DMS 273 (cell line): Measurements from ENCODE around the gene TBC1D22A.

Source experiments
- DNase-seq: peaks from one replicate; lab custom pipeline; 2025; ENCODE audit not compliant: unreplicated experiment; lab: John Stamatoyannopoulos, UW

TBC1D22A gene

DNA sequence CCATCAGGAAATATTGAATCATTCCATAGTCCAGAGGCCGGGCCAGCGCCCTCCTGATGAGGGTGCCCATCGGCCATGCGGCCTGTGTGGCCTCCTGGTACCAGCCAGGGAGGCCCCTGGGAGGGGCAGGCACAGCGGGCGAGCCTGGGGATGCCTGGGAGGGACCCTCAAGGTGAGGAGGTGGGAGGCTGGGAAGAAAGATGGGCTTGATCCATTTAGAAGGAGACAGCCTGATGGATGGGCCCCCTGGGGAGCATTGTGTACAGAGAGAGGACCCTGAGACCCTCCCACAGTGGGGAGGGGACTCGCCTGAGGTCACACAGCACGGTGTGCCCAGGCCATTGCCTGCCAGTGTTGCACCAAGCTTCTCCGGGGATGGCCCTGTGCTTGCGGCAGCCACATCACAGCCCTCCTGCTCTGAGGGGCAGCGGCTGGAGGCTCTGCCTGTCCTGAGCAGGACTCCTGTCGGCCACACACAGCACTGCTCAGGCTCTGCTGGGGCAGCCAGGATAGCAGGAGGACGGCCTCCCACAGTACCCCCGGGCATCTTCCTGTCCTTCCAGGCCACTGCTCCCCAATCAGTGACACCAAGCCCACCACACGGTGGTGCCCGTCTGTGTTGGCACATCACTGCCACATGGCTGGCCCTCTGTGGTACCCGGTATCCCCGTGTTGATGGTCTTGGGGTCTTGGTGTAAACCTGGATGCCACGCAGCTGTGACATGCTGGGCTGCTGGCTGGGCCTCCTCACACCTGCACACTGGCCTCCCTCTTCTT lies 290.0 kb downstream of the TBC1D22A start:
- DNase-seq, result no peak

DNA sequence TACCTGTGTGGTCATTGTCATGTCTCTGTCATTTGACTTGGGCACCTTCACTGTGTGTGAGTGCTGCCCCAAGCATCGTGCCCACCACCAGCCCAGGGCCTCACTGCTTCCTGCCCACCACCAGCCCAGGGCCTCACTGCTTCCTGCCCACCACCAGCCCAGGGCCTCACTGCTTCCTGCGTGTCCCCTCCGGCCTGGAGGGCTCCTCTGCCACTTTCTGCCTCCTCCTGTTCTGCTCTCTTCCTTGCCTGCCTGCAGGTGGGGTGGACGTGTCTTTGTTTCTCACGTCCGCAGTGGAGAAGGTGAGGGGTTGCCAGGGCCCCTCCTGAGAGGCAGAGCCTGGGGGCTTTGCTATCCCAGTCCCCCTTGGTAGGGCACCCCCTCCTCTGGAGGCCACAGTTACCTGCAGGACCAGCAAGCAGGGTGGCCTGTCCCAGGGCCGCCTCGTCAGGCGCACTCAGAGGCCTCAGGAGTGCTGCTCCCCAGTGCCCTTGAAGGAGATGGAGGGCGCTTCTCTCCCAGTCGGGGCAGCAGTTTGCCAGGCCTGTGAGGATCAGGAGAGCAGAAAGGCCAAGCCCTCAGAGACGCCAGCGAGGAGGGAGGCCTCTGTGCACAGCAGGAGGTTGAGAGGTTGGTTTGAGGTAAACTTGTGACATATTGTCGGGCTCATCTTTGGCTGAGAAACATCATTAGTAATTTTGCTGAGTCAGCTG lies 290.7 kb downstream of the TBC1D22A start:
- no peak for DNase-seq

DNA sequence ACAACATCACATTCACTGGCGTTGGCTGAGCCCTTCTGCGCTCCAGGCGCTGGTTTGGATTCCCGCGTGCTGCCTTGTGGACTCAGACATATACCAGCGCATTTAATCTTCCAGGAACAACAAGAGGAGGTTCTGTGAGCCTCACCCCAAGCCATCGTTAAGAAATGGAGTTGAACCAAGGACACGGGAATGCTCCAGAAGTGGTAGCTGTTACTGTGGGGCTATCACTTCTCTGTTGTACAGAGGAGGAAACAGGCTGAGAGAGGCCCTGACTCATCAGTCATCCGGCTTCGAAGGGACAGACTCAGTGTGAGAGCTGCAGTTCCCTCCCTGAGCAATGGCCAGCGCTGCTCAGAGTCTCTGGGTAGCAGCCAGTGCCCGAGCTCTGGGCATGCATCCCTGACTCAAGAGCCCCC lies 291.3 kb downstream of the TBC1D22A start:
- DNase-seq, result no peak

DNA sequence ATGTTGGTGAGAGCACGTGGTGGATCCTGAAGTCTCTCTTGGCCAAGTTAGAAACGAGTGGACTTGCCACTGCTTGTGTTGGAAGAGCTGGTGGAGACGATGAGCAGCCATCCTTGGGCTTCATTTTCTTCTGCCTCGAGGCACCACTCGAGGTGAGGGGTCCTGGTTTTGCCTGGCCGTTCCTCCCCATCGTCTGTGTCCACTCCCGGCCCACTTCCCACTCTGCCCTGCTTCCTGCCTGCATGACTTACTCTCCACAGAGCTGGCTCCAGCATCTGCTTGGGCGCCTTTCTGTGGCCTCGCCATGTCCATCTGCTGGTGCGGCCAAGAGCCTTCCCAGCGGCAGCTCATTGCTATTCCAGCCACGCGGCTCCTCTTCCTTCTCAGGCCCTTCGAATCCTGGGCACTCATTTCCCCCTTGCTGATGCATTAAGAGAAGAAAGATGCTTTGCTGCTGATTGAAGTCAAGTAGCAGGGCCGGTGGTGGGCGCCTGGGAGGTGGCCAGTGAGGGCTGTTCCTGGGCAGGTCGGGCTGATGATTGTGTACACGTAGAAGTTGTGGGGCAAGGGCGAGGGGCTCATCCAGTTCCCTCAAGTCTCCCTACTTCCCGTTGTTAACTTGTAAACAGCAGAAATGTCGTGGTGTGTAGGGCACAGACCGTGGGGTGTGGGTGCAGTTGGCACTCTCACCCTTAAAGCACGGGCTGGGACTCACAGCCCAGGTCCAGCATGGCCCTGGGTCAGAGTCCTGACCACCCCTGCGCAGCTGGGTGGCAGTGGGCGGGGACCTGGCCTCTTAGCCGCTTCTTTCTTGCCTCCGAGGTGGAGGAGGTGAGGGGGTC lies 292.0 kb downstream of the TBC1D22A start:
- DNase-seq, result no peak

DNA sequence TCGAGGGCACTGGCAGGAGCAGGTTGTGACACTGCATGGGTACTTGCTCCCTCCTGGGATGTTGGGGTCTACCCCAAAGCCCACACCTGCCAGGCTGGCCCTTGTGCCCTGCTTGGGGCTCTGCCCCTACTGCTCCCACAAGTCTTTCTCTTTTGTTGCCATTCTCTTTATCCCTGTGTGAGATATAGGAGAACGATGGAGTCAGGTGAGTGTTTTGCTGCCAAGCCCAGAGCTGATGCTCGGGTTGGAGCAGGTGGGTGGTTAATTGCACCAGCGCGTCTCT lies 292.6 kb downstream of the TBC1D22A start:
- no peak for DNase-seq

DNA sequence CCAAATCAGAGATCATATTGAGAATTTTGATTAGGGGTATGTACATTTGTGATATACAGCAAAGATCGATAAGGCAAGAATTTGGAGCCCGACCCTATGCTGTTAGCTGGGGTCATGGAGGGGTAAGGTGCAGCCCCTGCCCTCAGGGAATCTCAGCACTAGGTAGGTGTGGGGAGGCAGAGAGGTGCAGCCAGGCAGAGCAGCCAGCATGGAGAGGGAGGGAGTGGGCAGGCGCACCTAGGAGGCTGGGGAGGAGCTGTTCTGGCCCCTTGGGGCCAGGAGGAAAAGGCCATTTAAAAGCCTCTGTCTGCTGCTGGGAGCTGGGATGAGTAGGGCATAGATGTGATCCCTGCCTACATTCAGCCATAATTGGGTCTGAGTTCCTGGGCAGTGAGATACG lies 293.0 kb downstream of the TBC1D22A start:
- DNase-seq, result no peak

DNA sequence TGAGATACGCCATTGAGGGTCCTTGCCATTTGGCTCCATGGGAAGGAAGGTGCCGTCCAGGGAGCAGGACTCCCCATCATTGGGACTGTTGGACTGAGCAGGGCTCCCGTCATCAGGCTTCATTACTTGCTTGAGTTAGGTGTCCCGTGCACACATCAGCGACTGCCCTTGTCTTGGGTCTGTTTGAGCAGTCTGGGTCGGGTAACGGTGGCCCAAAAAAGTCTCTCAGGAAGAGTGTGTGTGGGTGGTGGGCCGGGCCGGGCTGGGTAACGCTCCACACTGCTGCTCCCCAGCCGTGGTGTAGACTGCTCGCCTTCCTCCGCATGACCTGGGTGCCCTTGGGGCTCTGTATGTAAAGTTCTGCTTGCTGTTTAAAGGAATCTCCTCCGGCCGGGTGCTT lies 293.5 kb downstream of the TBC1D22A start:
- DNase-seq, result no peak

DNA sequence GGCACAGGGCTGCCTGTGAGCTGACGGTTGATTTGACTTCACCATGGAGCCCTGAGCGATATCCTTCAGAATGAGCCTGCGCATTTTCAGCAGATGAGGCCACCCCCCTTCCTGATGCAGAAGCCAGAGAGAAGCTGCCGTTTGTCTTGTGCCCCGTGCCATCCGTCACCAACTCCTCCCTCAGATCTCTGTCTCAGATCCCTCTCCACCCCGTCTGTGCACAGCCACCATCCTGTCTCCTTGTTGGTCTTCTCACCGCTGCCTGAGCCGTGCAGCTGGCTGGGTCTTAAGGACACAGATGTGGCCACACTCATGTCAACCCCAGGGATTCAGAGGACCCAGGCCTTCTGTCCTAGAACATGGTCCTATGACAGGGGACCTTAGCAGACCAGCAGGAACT lies 293.9 kb downstream of the TBC1D22A start:
- DNase-seq, result no peak

DNA sequence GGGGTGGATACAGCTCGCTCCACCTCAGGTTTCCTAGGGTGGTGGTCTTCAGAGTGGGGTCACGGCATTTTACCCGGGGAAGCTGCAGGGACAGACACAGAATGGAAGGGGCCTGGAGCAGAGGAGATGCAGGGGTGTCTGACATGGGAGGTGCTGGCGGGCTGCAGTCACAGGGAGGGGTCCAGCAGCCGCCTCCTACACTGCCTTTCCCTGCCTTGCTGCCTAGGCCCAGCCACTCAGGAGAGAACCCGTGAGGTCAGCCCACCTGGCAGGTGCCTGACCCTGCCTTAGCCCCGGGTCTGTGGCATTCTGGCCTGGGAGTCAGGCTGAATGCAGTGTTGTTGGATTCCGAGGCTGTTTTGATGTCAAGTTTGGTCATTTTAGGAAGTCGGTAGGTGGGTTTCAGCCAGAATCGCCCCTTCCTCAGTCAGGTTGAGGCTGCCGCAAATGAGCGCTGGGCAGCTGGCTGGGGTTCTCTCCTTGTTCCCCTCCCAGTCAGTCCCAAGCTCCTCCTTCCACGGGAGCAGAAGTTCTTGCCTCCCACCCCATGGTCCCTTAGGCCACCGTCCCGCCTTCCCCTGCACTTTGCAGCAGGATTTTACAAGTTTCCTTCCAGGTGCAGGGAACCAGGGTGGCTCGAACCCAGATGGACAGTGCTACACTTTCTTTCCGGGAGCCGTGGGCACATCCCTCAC lies 294.5 kb downstream of the TBC1D22A start:
- DNase-seq, result no peak

DNA sequence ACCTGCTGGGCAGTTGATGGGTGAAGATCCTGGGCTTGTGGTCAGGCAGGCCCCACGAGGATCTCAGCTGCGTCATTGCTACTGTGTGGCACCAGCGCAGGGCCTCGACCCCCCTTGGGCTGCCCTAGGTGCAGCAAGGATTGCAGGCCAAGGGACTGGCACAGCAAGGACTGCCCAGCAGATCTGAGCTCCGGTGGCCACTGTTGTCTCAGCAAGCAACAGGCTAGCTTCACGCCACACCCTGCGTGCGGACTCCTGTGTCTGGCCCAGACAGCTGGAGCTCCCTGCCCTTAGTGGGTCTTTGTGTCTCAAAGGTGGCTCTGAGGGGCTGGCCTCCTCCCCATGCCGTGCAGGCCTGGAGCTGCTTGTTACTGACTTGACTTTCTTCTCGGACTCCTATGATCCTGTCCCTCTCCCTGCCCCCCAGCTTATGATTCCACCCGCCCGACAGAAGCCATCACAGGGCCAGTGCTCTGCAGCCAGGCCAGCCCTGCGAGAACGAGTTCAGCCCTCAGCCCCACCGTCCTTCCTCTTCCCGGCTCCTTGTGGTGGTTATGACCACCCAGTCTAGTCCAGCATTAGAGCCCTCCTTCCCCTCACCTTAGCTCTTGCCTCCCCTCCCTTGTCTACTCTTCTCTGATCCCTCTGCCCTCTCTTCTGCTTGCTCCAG lies 295.6 kb downstream of the TBC1D22A start:
- no peak for DNase-seq

DNA sequence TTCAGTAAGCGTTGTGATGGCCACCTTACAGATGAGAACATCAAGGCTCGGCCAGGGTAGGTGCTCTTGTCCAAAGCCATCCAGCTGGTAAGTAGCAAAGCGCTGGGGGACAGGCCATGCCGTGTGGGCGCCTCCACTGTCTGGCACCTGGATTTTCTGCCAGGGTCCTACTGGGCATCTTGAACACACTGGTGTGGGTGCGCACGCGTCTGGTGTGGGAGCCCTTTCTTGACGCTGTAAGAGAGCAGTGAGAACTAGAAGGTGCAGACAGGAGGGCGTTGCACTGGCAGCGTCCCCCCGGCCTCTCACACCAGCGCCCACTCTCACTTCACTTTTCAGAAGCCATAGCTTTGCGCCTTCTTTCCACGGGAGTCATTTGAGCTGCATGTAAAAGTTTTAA lies 296.6 kb downstream of the TBC1D22A start:
- DNase-seq, result no peak

DNA sequence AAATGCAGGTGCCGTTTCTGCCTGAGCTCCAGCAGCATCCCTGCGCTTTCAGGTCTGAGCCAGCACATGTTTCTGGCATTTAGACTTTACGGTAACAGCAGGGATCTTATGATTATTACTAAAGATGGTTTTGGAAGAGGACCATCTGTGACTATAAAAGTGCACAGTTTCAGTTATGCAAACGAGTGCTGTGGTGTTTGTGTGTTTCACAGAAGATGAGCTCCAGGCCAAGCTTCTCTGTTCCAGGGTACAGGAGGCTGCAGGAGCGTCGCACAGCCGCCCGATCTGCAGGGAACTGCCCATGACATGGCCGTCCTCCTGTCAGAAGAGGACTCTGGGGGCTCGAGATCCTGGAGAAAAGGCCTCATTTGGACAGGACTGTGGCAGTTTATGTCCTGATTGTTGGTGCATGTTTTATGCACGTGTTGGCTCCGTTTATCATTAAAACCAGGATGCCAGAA lies 297.3 kb downstream of the TBC1D22A start:
- DNase-seq, result peak; percentile 50

DNA sequence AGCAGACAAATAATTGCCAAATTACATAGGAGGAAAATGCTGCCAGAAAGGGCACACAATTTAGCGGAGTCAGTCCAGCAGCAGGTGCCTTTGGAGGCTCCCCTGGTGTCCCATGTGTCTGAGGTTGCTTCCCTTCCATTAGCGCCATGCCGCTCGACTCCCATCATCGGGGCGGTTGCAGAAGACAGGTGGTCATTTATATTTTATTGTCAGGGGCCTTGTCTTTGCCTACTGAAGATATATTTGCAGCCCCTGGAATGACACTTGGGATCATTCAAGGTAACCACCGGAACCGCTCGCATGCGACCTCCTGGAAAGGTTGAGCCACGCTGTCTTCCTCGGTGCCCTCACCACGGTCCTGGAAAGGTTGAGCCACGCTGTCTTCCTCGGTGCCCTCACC lies 298.3 kb downstream of the TBC1D22A start:
- no peak for DNase-seq

DNA sequence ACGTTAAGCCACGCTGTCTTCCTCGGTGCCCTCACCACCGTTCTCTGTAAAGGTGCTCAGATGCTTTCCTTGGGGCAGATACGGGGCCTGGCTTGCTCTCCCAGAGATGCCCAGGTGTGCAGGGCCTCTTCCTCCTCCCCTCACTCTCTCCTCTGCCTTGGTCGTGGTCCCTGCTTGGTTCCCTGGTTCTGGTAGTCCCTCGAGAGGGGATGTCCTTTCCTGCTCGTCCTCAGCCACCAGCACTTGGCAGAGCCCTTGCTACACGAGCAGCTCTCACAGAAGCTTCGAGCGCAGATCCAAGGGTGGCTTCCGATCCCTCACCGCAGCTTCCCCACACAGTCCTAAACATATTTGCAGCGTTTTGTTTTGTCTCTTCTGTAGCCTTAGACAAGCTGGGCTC lies 298.8 kb downstream of the TBC1D22A start:
- DNase-seq, result no peak

DNA sequence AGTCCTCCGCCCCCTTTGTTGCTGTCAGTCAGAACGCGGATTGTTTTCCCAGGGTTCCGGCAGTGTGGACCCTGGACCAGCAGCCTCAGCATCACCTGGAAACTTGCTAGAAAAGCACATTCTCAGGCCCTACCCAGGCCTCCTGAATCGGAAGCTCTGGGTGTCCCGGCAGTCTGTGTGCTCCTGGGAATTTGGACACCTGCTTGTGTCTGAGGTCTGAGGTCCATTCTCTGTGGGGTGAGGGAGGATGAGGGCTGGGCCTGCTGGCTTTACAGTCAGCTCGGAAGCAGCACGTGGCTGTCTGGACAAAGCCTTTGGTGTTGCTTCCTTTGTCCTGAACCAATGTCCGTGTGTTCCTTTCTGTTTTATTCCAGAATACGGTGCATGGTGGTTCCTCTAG lies 299.7 kb downstream of the TBC1D22A start:
- no peak for DNase-seq

DNA sequence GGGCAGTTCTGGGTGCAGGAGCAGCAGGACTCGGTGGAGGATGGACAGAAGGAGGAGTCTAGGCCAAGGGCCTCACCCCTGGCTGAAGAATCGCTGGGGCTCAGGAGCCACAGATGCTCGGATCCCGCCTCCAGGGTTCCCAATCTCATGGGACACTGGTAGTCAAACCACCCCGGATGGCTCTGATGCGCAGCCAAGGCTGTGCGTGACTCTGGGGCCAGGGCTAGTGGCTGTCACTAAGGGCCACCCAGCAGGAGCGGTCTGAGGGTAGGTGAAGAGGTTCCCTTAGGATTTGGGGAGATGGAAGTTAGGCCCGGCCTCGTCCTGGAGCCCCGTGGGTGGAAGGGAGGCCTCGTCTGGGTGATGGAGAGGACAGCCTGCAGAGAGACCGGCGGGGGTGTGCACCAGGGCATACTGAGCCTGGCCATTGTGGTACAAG lies 300.6 kb downstream of the TBC1D22A start:
- DNase-seq, result no peak

DNA sequence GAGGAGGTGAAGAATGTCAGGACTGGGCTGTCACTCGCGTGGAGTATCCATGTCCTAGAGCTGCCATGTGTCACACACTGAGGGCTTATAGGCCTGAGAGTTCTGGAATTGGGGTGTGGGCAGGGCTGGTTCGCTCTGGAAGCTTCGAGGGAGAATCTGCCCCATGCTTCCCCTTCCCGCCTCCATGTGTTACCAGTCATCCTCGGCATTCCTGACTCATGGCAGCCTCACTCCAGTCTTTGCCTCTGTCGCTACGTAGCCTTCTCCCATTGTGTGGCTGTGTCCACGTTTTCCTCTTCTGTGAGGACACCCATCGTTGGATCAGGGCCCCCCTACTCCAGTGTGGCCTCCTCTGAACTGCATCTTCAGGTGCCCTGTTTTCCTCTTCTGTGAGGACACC lies 301.2 kb downstream of the TBC1D22A start:
- no peak for DNase-seq

DNA sequence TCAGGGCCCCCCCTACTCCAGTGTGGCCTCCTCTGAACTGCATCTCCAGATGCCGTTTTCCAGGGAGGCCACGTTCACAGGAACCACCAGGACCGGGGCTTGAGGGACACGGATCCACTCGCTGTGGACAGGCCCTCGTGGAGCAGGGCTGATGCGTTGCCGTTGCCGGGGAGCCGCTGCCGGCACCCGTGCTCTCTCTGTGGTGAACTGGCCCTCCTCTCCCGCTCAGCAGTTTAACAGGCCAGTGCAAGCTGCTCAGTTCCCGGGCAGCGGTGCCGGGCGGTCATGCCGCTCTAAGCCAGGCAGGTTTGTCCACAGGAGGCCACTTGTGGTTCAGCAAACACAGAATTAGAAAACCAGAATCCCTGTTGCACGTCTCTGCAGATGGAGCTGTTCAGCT lies 301.6 kb downstream of the TBC1D22A start:
- DNase-seq, result no peak

DNA sequence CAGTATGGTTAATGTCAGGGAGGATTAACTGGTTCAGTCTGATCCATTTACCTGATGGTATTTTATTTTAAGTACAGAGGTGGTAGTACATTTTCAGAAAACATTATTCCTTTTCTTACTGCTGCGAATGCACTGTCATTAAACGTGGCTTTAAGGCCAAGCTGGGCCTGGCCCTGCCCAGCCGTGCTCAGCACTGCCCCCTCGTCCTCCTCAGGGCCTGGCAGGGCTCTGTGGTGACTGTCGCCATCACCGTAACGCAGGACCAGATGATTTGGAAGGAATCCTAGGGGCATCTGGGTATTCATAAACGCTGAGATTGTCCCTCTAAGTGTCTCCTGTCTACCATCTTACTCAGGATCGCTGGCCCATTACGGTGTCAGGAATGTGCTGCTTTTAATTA lies 302.0 kb downstream of the TBC1D22A start:
- DNase-seq, result no peak

DNA sequence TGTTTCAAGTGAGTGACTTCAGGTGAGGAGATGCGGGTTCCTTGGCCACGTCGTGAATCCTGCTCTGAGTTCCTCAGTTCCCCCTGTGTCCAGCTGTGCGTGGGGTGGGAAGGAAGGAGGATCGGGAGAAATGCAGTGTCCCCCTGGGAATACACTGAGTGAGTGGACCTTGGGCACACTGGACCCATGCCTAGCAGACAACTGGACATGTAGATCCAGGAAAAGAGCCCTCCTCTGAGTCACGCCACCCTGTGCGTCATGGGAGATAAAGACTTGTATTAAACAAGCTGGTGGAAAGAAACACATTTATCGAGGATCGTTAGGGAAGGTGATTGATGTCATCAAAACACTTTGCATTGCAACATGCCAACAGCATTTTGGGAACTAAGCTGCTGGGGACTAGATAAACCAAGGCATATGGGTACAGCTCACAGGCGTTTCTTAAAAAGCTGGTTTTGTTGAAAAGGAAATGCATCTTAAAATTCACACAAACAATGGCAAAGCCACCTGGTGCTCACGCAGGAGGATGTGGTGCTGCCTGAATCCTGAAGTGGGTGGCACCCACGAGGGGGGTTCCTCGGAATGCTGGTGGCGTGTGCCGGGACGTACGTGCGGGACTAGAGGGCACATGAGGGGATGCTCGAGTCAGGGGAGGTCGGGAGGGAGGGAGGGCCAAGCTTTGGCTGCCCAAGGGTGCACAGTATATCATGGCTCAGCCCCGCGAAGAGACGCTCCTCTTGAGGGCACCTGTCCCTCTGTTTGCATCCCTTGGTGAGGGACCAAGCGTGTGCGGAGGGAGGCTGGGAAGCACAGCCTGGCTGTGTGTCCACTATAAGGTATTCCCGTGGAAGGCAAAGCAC lies 303.5 kb downstream of the TBC1D22A start:
- no peak for DNase-seq
